GM21381 (cell line): ENCODE measurements around the gene DAPL1.

Source experiments
- ATAC-seq: cut with Tn5 transposase; IDR thresholded peaks from one replicate; pipeline ENCODE4 v1.9.1; 2021; ENCODE audit warnings: mild to moderate bottlenecking, moderate library complexity; ENCODE audit not compliant: unreplicated experiment

The DAPL1 gene

GRCh38 chr2:158795195-158795924, at the start of gene DAPL1:
Gene DAPL1 (plus strand): TSS chr2:158795317. CDS start chr2:158795373, 56 bp downstream.
- ATAC-seq: no peak

- no peak for ATAC-seq
These were observed 49.2 kb upstream of the DAPL1 start for GRCh38 chr2:158745866-158746382.

GRCh38 chr2:158746488-158746887, 48.6 kb upstream of the DAPL1 start:
- no peak for ATAC-seq

- ATAC-seq: no peak
These were observed 47.8 kb upstream of the DAPL1 start for GRCh38 chr2:158747281-158747680.

GRCh38 chr2:158748926-158749590, 46.1 kb upstream of the DAPL1 start:
- no peak for ATAC-seq

GRCh38 chr2:158750458-158751125, 44.5 kb upstream of the DAPL1 start:
- no peak for ATAC-seq

- ATAC-seq: no peak
These were observed 41.2 kb upstream of the DAPL1 start for GRCh38 chr2:158753641-158754611.

GRCh38 chr2:158755310-158756087, 39.6 kb upstream of the DAPL1 start:
- ATAC-seq: no peak

- ATAC-seq: no peak
These were observed 38.8 kb upstream of the DAPL1 start for GRCh38 chr2:158756331-158756730.

- no peak for ATAC-seq
These were observed 38.1 kb upstream of the DAPL1 start for GRCh38 chr2:158756976-158757375.

GRCh38 chr2:158760887-158761286, 34.2 kb upstream of the DAPL1 start:
- ATAC-seq: no peak

GRCh38 chr2:158761621-158762020, 33.5 kb upstream of the DAPL1 start:
- ATAC-seq: no peak

- ATAC-seq: no peak
These were observed 32.8 kb upstream of the DAPL1 start for GRCh38 chr2:158762336-158762735.

GRCh38 chr2:158766524-158766923, 28.6 kb upstream of the DAPL1 start:
- ATAC-seq: no peak

- ATAC-seq: no peak
These were observed 22.6 kb upstream of the DAPL1 start for GRCh38 chr2:158772306-158773078.

- no peak for ATAC-seq
These were observed 22.0 kb upstream of the DAPL1 start for GRCh38 chr2:158773121-158773520.

- no peak for ATAC-seq
These were observed 20.4 kb upstream of the DAPL1 start for GRCh38 chr2:158774681-158775080.

- no peak for ATAC-seq
These were observed 19.7 kb upstream of the DAPL1 start for GRCh38 chr2:158775273-158776027.
